ENCODE measurements around the gene NFE2L3. TPM values are rescaled to one million over a fixed set of nuclear protein-coding genes. Genes with fewer than 3 reads are reported as not detected.

The NFE2L3 gene
- total RNA-seq, 1 donor from 2014 or later: 5.2 TPM

DNA sequence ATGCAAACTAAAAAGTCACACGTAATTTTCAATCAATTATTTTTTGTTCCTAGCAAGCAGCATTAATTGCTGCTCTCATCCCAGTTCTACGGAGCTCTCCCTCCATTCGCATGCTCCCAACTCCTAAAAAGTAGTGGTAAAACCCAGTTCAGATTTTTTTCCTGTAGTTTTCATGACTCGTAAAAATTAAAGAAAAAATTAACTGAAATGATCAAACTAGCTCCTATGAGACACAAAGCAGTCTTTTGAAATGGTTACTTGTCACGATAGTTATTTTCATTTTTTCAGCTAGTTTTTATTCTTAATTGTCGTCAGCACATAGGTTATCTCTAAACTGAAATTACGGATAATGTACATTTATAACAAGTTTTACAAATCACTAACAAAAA is 46.8 kb downstream of the NFE2L3 start:
- H3K27me3 ChIP-seq: no peaks in the 10 kb centered on the region
- H3K4me3 ChIP-seq: peak overlapping the region; percentile 81 to 98
- no peaks in the 10 kb centered on the region for H3K9me3 ChIP-seq
- H3K27ac ChIP-seq: peak overlapping the region; percentile 100
- intact Hi-C loops (cut with DNase I): no loop called here
- H3K36me3 ChIP-seq: peaks cover 0 to 40% of the 10 kb centered on the region in 2 donors
- TF ChIP-seq POLR2A (IDR thresholded peaks at IDR 0.05) (no peak), POLR2AphosphoS5 (IDR thresholded peaks at IDR 0.05; ENCODE audit: insufficient read depth in 1 of 2, low read depth in 1 of 2) (no peak), CTCF (IDR thresholded peaks at IDR 0.05) (no peak)
- no peak for DNase-seq (ENCODE audit: extremely low spot score in 2 of 2)
- H3K4me1 ChIP-seq: peaks cover 57% of the 10 kb centered on the region

DNA sequence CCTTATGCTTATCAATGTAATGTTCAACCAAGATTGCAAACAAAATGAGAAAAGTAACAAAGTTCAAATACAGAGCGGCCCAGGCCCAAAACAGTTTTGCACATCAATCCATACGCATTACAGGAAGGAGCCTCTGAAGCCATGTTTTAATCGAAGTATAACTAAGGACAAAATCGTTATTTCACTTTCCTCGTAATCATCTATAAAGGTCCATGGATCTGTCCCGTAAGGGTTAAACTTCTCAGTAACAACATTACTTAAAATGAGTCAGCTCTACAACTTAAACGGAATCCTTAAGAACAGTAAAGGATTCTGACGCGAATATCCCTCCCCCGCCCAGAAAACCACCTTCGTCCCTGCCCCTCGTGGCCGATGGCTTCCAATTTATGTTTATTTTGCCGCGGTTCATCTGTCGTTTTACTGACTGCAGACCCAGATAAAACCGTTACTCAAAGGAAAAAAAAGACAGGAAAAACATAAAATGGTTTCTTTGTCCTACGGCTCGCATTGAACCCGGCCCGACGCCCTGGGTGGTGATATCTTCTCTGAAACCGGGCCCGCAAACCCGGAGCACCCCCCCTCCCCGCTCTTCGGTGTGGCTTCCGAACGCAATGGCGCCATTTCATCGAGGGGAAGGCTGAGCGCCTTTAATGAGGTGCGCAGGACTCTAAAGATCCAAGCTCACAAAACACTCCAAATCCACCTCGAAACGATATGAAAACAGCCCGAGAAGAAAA is 47.5 kb downstream of the NFE2L3 start:
- Histone ChIP-seq H3K4me1 (peaks cover 57% of the 10 kb centered on the region), H3K27ac (peak overlapping the region; percentile 100), H3K9me3 (no peaks in the 10 kb centered on the region), H3K27me3 (no peaks in the 10 kb centered on the region), H3K36me3 (peaks cover 0 to 33% of the 10 kb centered on the region in 2 donors), H3K4me3 (peak overlapping the region; percentile 81 to 98)
- no peak for DNase-seq (ENCODE audit: extremely low spot score in 2 of 2)
- intact Hi-C loops (cut with DNase I): loop anchor here (10.0 kb wide), 1 partner anchor 955 kb away; the partner anchor contains the start of genes HOXA3 and HOXA7
- TF ChIP-seq POLR2A (IDR thresholded peaks at IDR 0.05) (peak in 1 of 2 donors; percentile 27), CTCF (IDR thresholded peaks at IDR 0.05) (no peak), POLR2AphosphoS5 (IDR thresholded peaks at IDR 0.05; ENCODE audit: insufficient read depth in 1 of 2, low read depth in 1 of 2) (no peak)

DNA sequence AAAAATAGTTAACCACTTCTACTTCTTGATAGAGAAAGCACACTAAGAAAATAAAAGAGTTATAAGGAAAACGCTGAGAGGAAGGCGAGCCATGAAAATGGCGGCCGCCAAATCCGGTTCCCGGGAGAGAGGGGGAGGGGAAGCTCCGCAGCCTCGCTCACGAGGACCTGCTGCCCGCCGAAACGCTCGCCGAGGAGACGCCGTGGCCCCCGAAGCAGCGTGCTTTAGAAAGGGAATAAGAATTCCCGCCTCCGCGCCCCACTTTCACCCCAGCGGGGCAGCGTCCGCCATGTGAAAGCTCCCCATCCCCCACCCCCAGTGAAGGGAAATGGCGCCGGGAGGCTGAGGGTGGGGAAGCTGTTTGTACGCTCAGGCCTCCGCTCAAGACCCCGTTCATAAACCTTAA is 48.0 kb downstream of the NFE2L3 start:
- peak in 1 of 2 donors; percentile 69 for TF ChIP-seq POLR2AphosphoS5 (IDR thresholded peaks at IDR 0.05; ENCODE audit: insufficient read depth in 1 of 2, low read depth in 1 of 2)
- no peak for TF ChIP-seq POLR2A (IDR thresholded peaks at IDR 0.05)
- TF ChIP-seq CTCF (IDR thresholded peaks at IDR 0.05): no peak
- H3K4me1 ChIP-seq: peaks cover 57% of the 10 kb centered on the region
- H3K9me3 ChIP-seq: no peaks in the 10 kb centered on the region
- peaks cover 0 to 27% of the 10 kb centered on the region in 2 donors for H3K36me3 ChIP-seq
- no peak for DNase-seq (ENCODE audit: extremely low spot score in 2 of 2)
- intact Hi-C loops (cut with DNase I): loop anchor here (10.0 kb wide), 1 partner anchor 955 kb away; the partner anchor contains the start of genes HOXA3 and HOXA7
- H3K27me3 ChIP-seq: no peaks in the 10 kb centered on the region
- peak overlapping the region; percentile 100 for H3K27ac ChIP-seq
- peak overlapping the region; percentile 81 to 98 for H3K4me3 ChIP-seq

DNA sequence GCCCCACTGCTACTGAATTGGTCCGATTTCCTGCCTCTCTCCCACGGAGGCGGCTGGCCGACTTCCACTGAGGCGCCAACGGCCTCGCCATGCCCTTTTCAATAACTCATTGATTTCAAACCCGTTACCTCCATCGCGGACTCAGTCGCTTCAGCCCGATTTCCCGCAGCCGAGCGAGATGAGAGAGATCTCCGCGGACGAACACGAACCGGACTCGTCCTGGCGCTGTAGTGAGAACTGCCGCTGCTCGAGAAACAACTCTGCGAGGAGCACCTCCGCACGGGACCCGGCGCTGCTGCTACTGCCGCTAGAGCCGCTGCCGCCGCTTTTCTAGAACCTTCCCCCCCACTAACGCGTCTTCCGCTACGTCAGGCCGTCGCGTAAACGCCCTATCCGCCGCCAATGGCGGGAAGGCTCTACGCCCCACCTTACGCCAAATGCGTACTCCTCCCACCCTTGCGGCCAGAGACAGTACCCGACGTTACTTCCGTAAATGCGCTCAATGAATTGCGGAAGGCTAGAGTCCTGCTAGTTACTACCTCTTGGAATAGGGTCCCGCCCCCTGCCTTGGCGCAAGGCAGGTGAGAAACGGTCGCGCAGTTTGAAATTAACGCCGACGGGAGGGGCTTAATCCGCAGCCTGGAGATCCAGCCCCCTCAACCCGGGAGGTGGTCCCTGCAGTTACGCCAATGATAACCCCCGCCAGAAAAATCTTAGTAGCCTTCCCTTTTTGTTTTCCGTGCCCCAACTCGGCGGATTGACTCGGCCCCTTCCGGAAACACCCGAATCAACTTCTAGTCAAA is 48.6 kb downstream of the NFE2L3 start, which contains the start of gene HNRNPA2B1:
HNRNPA2B1 (minus strand) TSS at position 303 of the 803 bp plus-strand sequence; CDS start at position 134, 169 bp downstream.
- Histone ChIP-seq H3K27ac (peak within 1 kb of the TSS; percentile 100), H3K9me3 (no peaks in the 10 kb centered on the region), H3K36me3 (peaks cover 0 to 21% of the 10 kb centered on the region in 2 donors), H3K4me3 (peak within 1 kb of the TSS; percentile 81 to 98), H3K27me3 (no peaks in the 10 kb centered on the region), H3K4me1 (peaks cover 57% of the 10 kb centered on the region)
- peak in 1 of 3 experiments; percentile 16 for TF ChIP-seq CTCF (IDR thresholded peaks at IDR 0.05)
- TF ChIP-seq POLR2A (IDR thresholded peaks at IDR 0.05): peak; percentile 57 to 100
- TF ChIP-seq POLR2AphosphoS5 (IDR thresholded peaks at IDR 0.05; ENCODE audit: insufficient read depth in 1 of 2, low read depth in 1 of 2): peak; percentile 93 to 100
- intact Hi-C loops (cut with DNase I): loop anchor here (10.0 kb wide), 1 partner anchor 954 kb away; the partner anchor contains the start of genes HOXA3 and HOXA7
- peak; percentile 98 to 99 for DNase-seq (ENCODE audit: extremely low spot score in 2 of 2)
